GM18498 (cell line): ENCODE data around the gene ACAA2.
"Not testable (repeated sequence)": the region's sequence is repeated elsewhere in the genome, so short reads cannot be mapped to it uniquely, and the experiment has no call there.

Experiments used
- ATAC-seq: cut with Tn5 transposase; IDR thresholded peaks from one replicate; pipeline ENCODE4 v1.9.1; 2021; ENCODE audit warnings: mild to moderate bottlenecking, moderate library complexity; ENCODE audit not compliant: unreplicated experiment

The ACAA2 gene

DNA sequence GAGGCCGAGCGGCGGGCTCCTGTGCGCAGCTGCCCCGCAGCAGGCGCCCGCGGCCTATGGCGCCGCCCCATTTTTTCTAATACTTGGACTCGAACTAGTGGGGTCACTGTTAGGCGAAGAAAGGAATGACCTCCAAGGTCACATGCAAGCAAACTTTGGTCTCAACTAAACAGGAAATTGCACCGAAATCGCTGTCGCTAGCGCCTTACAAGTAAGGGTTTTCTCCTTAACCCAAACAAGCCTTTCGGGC is 339 bp downstream of the ACAA2 start:
- peak; percentile 27 for ATAC-seq

DNA sequence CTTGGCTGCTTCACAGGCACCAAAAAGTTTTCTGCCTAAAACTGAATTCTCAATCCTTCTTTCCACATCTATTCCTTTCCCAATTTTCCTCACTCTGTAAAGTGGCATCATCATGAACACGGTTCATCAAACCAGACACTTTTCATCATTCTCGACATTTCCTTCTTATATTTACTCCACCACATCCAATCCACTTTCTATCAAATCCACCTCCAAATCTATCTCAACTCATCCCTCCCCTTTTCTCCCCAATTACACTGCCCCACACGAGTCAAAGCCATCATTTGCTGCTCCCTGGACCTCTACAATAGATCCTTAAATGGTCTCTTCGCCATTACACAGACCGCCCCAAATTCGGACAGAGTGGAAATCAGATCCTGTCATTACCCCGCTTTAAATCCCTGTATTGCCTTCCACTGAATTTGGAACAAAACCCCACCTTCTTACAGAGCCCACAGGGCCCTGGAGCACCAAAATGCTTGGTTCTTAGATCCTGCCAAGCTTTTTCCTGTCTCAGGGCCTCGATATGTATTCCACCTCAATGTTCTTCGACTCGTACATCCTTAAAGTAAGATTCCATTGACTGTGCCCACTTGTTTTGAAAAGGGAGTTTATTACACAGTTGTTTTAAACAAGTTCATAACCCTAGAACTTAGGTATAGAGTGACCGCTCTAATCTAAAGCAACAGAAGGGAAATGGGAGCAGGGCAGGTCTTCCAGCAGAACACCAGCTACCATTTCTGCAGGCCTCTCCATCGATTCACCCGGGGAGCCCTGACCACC is 856 bp downstream of the ACAA2 start:
- ATAC-seq = no peak

DNA sequence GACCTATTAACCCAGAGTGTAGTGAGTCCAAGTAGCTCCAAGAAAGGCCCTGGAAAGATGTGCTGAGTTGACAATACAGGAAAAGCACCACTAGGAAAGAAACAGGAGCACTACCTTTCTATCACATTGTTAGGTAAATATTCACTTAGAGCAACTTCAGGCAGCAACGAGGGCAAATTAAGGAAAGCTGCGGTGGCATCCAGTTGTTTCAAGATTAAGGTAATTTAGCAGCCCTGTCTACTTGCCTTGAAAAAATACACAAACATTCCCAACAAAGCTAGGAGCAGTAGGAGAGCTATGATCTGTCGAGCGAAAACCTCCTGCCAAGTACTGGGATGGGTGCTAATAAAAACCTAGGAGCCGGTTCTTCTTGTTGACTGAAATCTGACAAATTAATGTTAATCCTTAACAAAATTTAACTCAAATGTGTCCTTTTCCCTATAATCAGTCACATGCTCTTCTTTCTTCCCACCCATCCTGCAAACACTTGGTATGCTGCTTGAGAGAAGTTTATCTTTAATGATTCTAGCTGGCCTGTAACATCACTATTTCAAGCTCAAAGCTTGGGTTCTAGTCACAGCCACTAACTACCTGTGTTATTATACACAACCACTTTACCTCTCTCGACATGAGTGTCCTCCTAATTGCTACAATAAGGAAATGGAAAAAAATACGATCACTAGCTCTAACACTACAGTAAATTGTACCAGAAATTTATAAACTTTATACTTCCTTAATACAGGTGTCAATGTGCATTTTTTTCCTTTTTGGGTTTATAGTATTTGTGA is 2.0 kb downstream of the ACAA2 start:
- ATAC-seq = no peak

DNA sequence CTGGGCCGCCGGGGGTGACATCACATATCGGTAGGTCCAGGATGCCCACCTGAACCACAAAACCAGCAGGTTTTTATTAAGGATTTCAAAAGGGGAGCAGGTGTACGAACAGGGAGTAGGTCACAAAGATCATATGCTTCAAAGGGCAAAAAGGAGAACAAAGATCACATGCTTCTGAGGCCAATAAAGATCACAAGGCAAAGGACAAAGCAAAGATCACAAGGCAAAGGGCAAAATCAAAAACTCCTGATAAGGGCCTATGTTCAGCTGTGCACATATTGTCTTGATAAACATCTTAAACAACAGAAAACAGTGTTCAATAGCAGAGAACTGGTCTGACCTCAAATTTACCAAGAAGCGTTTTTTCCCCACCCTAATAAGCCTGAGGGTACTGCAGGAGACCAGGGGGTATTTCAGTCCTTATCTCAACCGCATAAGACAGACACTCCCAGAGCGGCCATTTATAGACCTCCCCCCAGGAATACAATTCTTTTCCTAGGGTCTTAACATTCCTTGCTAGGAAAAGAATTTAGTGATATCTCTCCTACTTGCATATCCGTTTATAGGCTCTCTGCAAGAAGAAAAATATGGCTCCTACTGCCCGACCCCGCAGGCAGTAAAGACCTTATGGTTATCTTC is 4.7 kb downstream of the ACAA2 start:
- not testable (repeated sequence) for ATAC-seq

DNA sequence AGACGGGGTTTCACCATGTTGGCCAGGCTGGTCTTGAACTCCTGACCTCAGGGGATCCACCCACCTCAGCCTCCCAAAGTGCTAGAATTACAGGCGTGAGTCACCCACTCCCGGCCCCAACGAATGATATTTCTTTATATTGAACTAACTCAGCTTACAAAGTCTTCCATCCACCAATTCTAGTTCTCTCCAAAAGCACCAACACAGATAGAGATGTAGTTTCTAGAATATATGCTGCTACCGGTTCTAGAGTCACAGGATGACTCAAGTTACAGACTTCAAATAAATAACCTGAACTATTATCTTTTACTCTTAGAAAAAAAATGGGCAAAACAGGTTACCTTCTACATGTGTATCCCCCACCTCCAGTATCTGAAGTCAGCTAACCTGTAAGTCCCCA is 9.2 kb downstream of the ACAA2 start:
- ATAC-seq = no peak

DNA sequence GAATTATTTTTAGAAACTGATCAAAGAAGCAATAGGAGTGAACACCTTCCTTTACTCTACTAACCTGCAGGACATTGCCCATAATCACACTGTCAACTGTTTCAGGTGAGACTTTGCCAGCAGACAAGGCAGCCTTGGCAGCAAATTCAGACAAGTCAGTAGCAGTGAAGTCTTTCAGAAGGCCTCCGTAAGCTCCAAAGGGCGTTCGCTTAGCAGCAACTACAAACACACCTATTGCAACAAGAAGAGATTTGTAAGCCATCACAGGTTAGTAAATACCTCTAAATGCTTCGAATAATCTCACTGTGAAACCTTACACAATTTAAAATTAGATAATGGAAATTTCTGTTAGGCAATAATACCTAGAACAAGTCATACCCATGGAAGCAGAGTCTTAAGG is 10.7 kb downstream of the ACAA2 start:
- ATAC-seq = no peak

DNA sequence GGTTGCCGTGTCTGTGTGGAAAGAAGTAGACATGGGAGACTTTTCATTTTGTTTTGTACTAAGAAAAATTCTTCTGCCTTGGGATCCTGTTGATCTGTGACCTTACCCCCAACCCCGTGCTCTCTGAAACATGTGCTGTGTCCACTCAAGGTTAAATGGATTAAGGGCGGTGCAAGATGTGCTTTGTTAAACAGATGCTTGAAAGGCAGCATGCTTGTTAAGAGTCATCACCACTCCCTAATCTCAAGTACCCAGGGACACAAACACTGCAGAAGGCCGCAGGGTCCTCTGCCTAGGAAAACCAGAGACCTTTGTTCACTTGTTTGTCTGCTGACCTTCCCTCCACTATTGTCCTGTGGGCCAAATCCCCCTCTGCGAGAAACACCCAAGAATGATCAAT is 12.8 kb downstream of the ACAA2 start:
- ATAC-seq = not testable (repeated sequence)

DNA sequence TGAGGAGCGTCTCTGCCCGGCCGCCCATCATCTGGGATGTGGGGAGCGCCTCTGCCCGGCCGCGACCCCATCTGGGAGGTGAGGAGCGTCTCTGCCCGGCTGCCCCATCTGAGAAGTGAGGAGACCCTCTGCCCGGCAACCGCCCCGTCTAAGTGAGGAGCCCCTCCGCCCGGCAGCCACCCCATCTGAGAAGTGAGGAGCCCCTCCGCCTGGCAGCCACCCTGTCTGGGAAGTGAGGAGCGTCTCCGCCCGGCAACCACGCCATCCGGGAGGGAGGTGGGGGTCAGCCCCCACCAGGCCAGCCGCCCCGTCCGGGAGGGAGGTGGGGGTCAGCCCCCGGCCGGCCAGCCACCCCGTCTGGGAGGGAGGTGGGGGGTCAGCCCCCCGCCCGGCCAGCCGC is 13.5 kb downstream of the ACAA2 start:
- not testable (repeated sequence) for ATAC-seq

DNA sequence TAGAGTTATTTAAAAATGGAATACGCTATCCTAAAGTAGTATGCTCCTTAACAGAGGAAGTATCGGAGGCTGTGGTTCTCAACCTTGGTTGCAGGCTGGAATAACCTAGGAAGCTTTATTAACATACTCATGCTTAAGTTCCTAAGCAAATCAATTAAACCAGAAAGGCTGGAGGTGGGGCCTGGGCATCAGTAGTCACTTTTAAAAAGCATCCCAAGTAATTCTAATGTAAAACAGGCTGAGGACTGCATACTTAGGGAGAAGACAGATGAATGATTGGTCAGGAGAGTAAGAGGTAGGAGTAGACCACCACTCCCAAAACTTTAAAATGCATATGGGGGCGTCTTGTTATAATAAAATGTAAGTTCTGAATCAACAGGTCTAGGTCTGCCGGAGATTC is 15.3 kb downstream of the ACAA2 start:
- ATAC-seq = no peak

DNA sequence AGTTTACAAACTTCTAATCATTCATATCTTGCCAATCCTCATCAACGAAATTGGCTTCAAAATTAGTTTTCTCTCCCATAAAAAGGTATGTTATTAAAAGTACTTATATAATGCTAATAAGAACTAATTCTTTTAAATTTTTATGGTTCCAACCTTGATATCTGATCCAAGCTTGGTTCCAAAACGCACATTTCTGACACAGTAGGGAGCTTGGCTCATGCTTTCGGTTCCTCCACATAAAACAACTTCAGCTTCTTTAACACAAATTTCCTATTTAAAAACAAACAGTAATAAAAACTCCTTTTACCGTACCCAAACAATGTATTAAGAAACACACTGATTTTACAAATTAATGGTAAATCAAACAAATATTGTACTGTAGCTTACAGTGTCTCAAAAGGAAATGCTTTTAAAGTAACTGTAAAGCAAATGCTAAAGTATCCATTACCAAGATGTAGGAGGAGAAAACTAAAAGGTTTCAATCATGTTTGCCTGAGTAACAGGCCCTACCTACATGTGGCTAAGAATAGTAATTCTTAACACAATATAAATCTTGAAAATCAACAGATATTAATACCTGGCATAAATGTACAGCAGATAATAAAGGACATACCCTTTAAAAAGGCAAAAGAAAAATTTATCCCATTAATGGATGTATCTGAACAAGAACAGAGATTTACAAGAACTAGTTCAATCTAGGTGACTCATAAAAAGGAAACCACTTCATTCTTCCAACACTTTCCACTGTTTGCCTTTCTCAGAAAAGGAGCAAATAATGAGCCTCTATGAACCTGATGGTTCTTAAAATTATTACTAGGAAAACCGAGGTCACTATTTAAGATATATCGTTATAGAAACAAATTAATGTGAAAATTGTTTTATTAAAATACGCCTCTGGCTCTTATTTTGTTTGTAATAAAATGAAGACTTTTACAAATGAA is 17.5 kb downstream of the ACAA2 start:
- ATAC-seq = no peak

DNA sequence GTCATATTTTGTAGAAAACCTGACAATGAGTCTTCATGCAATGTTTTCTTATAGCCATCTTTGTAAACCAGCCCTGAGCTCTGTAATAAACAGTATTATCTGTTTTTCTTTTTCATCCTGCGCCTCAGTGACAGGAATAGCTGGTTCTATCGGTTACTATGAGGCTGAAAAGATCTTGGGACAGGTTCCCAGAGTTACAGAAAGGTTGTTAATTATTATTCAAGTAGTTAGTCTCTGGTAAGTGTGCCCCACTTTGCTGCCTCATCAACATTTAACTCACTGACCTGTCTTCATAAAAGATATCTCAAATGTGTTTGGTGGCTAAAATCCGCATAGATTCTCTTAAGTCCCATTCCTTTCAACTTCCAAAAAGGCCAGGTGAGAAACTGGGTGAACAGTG is 18.6 kb downstream of the ACAA2 start:
- no peak for ATAC-seq

DNA sequence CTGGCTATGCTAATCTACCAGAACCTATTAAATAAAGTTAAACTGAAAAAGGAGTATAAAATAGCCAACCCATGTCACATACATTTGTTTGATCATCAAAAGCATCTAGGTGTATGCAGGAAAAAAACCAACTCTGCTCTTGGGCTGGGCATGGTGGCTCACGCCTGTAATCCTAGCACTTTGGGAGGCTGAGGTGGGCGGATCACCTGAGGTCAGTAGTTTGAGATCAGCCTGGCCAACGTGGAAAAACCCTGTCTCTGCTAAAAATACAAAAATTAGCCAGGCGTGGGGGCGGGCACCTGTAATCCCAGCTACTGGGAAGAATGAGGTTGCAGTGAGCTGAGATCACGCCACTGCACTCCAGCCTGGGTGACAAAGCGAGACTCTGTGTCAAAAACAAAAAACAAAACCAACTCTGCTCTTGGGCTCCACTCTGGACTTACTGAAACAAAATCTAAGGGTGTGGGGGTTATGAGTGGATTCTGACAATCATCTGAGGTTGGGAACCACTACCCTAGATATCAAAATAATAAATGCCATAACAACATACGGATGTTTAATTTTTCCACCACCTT is 23.7 kb downstream of the ACAA2 start:
- ATAC-seq = not testable (repeated sequence)

DNA sequence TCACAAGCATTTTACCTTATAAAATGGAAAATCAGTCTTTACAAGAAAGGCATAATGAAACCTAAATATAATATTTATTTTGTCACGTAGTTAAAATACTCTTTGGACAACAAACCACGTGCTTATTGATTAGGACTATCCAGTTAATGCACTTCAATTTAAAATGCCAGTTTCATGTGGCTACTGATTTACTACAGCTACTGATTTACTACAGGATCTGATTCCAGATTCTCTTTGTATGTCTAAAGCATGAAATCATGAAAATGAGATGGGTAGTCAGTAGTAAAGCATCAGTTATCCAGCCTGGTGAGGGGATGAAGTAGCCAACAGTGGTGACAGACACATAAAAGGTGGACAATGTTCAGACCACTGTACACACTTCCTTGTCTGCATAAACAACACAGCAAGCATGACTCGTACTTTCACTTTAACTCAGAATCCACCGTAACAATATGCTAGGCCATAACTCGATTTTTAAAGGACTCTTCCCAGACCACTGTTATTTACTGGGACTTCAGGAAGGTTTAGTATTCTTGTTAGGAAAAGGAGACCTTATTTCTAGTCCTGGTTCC is 24.9 kb downstream of the ACAA2 start:
- no peak for ATAC-seq

DNA sequence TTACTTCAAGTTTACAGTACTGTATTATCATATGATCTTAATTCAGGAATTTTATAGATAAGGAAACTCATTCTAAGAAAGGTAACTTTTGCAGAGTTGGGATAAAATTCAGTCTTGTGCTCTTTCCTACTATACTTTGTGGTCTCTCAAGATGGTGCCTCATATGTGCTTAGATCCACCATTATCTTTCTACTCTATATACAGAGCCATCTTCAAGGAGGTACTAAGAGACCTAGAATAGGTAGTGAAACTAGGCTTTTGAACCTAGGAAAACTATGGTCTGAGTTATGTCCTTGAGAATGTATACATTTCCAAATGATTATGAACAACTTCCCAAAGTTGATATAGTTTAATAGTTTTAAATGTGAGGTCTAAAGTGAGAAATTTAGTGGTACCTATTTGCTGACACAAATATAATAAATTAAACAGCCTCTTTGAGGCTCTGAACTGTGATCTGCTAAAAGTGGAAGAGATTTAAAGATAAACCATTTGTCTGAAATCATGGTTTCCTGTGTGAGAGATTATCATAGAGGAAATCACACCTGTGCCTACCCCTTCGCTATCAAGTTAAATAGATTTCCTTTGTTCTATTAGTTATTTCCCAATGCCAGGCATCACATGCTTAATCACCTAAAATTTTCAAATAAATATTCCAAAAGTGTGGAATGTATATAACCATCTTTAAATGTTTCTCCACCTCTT is 27.2 kb downstream of the ACAA2 start:
- ATAC-seq = no peak

DNA sequence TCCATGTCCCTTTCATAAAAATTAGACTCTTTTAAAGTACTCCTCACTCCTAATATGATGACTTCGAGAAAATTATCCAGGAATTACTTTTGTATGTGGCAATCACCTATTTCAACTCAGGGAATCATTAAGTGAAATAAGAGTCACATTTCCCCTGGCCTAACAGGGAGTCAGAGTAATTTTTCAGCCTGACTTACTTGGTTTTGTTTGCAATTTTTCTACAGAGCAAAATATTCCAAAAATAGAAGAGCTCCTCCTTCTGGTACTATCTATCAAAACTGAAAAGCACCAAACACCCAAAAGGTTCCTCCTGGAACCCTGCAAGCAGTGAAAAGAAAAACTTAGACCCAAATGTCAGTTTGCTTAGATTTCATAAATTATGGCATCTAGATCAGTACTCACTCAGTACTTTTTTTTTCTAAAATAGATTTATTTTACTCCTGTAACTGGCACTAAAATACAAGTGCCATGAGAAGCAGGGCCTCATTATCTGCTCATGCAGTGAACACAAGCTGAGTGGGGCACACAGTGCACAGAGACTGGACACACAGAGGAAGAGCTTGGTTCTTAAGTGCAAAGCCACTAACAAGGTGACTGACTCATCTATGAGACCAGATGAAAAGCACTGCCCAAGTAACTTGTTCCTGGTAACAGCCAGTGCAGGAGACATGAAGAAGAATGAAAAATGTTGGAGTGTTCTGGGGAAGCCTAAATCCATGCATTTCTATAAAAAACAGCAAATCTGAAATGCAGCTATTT is 28.7 kb downstream of the ACAA2 start:
- ATAC-seq = no peak

DNA sequence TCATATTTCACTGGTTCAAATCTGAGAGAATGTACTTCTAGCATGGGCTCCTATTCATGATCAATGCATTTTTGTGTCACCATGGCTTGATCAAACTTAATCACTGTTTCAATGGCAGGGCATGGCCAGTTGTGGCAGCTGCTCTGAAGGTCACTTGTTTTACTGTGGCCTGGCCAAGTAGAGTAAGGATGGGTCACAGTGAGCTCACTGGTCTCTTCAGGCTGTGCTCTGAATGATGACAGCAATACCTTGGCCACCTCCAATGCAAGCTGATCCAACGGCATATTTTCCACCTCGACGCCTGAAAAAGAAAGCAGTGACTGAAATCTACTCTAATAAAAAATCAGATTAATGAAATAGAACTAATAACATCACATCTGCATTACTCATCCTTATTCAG is 29.7 kb downstream of the ACAA2 start:
- ATAC-seq = not testable (repeated sequence)

DNA sequence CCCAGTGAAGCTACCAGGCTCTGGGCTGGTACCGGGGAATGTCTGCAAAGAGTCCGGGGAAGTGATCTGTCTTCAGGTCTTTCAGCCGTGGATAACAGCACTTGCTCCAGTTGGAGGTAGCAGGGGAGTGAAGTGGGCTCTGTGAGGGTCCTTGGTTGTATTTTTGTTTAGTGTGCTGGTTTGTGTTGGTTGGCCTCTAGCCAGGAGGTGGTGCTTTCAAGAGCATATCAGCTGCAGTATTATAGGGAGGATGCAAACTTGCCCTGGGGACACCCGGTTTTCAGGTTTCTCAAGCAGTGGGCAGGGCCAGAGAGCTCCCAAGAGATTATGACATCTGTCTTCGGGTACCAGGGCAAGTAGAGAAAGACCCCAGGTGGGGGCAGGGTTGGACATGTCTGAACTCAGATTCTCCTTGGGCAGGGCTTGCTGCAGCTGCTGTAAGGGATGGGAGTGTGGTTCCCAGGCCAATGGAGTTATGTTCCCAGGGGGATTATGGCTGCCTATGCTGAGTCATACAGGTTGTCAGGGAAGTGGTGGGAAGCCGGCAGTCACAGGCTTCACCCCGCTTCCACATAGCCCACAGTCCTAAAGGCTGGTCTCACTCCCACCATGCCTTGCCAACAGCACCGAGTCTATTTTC is 34.4 kb downstream of the ACAA2 start:
- ATAC-seq = no peak

DNA sequence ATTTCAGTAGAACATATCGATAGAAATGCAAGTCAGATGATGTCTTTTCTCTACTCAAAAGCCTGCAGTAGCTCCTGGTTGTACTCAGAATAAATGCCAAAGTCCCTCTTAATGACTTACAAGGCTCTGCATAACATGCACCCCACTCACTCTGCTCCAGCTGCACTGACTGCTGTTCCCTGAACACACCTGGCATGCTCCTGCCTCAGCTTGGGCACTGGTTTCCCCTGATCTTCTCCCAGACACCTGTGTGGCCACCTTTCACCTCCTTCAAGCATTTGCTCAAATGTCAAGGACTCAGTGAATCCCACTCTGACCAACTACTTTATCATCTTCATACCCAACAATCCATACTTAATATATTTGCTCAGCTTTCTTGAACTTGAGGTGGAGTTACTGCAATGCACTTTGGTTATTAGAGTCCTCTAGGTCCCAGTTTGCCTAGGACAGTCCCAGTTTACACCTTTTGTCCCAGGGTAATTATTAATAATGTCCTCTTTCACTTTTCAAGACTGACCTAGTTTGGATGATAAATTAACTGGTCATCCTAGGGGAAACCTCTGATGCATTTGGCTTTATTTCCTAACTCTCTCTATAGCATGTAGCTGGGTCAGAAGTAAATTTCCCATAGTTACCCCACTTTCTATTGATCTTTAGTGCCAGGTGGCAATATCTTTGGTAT is 44.1 kb downstream of the ACAA2 start:
- no peak for ATAC-seq
